IMR-90 (cell line): ENCODE results near the gene FMN1. TPM values are rescaled to one million over a fixed set of nuclear protein-coding genes. Genes with fewer than 3 reads are reported as not detected.

ENCODE experiments used
- ATAC-seq: fragments of 200-7000 bp; cut with Tn5 transposase; 2 replicates; pipeline ENCODE4 v1.9.1; 2020; ENCODE audit warnings: low read depth, mild to moderate bottlenecking, moderate library complexity
- BruUV-seq: library from RNA; stranded (reverse); fragments of 400-500 nt; replicated peaks from 2 replicates; lab custom pipeline; 2021; lab: Mats Ljungman, UMichigan
- CTCF ChIA-PET: fragments of 300-600 bp; formaldehyde crosslinking; extraction: SDS; loops from one replicate; lab custom pipeline; 2021; ENCODE audit warnings: antibody characterized with exemption; lab: Yijun Ruan, JAX
- POLR2A ChIA-PET: fragments of 300-600 bp; sonication (Branson Sonifier 250); formaldehyde crosslinking; loops from one replicate; lab custom pipeline; 2022; ENCODE audit warnings: antibody characterized with exemption; ENCODE audit not compliant: unreplicated experiment; lab: Charles Lee
- DNase-seq: peaks from one replicate; pipeline ENCODE4 v3.0.0; 2013
- H2AFZ ChIP-seq: replicated peaks from 2 replicates; pipeline ENCODE3; 2013; ENCODE audit warnings: low read length, mild to moderate bottlenecking; ENCODE audit not compliant: poor library complexity
- H2AK5ac ChIP-seq: 2 replicates; pipeline ENCODE4 v1.6.1; 2013; ENCODE audit warnings: low read depth, low read length, inconsistent platforms
- H2AK9ac ChIP-seq: replicated peaks from 2 replicates; pipeline ENCODE3; 2013; ENCODE audit warnings: mild to moderate bottlenecking, low read depth, low read length, moderate library complexity; ENCODE audit not compliant: poor library complexity
- H2BK120ac ChIP-seq: 2 replicates; pipeline ENCODE4 v1.6.1; 2013; ENCODE audit warnings: low read depth, low read length, inconsistent platforms
- H2BK15ac ChIP-seq: 3 replicates; pipeline ENCODE4 v1.6.1; 2013; ENCODE audit warnings: low read depth, low read length, inconsistent platforms
- H2BK20ac ChIP-seq: 2 replicates; pipeline ENCODE4 v1.6.1; 2013; ENCODE audit warnings: low read depth, mild to moderate bottlenecking, inconsistent platforms, low read length, moderate library complexity
- H2BK5ac ChIP-seq: 2 replicates; pipeline ENCODE4 v1.6.1; 2013; ENCODE audit warnings: mild to moderate bottlenecking, low read depth, low read length, inconsistent platforms; ENCODE audit not compliant: poor library complexity, severe bottlenecking
- H3K14ac ChIP-seq: replicated peaks from 2 replicates; pipeline ENCODE4 v1.6.1; 2013; ENCODE audit warnings: low read depth, low read length, inconsistent platforms
- H3K18ac ChIP-seq: 2 replicates; pipeline ENCODE4 v1.6.1; 2013; ENCODE audit warnings: low read depth, low read length, control low read depth
- H3K23ac ChIP-seq: 2 replicates; pipeline ENCODE4 v1.6.1; 2013; ENCODE audit warnings: low read depth, low read length, inconsistent platforms
- H3K27ac ChIP-seq: 2 replicates; pipeline ENCODE4 v1.5.1; 2013; ENCODE audit warnings: mild to moderate bottlenecking, control low read depth, low read length; ENCODE audit not compliant: insufficient read depth
- H3K27me3 ChIP-seq: 2 replicates; pipeline ENCODE4 v1.6.1; 2013; ENCODE audit warnings: low read length; ENCODE audit not compliant: control insufficient read depth, insufficient read depth
- H3K36me3 ChIP-seq: 2 replicates; pipeline ENCODE4 v1.6.1; 2013; ENCODE audit warnings: low read length, mixed read lengths; ENCODE audit not compliant: control insufficient read depth, insufficient read depth
- H3K4ac ChIP-seq: 2 replicates; pipeline ENCODE4 v1.6.1; 2013; ENCODE audit warnings: low read depth, low read length, inconsistent platforms
- H3K4me1 ChIP-seq: 2 replicates; pipeline ENCODE4 v1.6.1; 2013; ENCODE audit warnings: low read length, mixed read lengths; ENCODE audit not compliant: control insufficient read depth, insufficient read depth
- H3K4me2 ChIP-seq: 2 replicates; pipeline ENCODE4 v1.6.1; 2013; ENCODE audit warnings: low read depth, mild to moderate bottlenecking, control low read depth, low read length, moderate library complexity
- H3K4me3 ChIP-seq: 2 replicates; pipeline ENCODE4 v1.5.1; 2013; ENCODE audit warnings: low read depth, mild to moderate bottlenecking, control low read depth, low read length, moderate library complexity; ENCODE audit not compliant: insufficient read depth
- H3K56ac ChIP-seq: 2 replicates; pipeline ENCODE4 v1.6.1; 2013; ENCODE audit warnings: low read length, inconsistent platforms; ENCODE audit not compliant: insufficient read depth; ENCODE audit errors: extremely low read depth
- H3K79me1 ChIP-seq, 2 experiments: 2 replicates each; pipeline ENCODE4 v1.6.1; 2013; ENCODE audit warnings: low read length in 2 of 2, inconsistent platforms in 1 of 2, low read depth in 1 of 2
- H3K9ac ChIP-seq: 2 replicates; pipeline ENCODE4 v1.6.1; 2013; ENCODE audit warnings: low read depth, low read length, control low read depth
- H3K9me1 ChIP-seq: 2 replicates; pipeline ENCODE4 v1.6.1; 2013; ENCODE audit warnings: low read length, inconsistent platforms; ENCODE audit not compliant: insufficient read depth
- H3K9me3 ChIP-seq: 2 replicates; pipeline ENCODE4 v1.6.1; 2013; ENCODE audit warnings: low read length; ENCODE audit not compliant: control insufficient read depth, insufficient read depth
- H4K20me1 ChIP-seq: 2 replicates; pipeline ENCODE4 v1.6.1; 2013; ENCODE audit warnings: low read length, inconsistent platforms; ENCODE audit not compliant: insufficient read depth
- H4K5ac ChIP-seq: 2 replicates; pipeline ENCODE4 v1.6.1; 2013; ENCODE audit warnings: mild to moderate bottlenecking, low read depth, low read length, control low read depth
- H4K8ac ChIP-seq, 2 experiments: 2 replicates each; pipeline ENCODE4 v1.6.1; 2013; ENCODE audit warnings: low read depth in 2 of 2, low read length in 2 of 2, control low read depth in 1 of 2, inconsistent platforms in 1 of 2
- H4K91ac ChIP-seq: 2 replicates; pipeline ENCODE4 v1.6.1; 2013; ENCODE audit warnings: low read depth, low read length, inconsistent platforms; ENCODE audit not compliant: insufficient read depth
- MAZ ChIP-seq: IDR thresholded peaks from 2 replicates; pipeline ENCODE4 v1.6.1; 2012; ENCODE audit warnings: low read depth, mild to moderate bottlenecking, low read length, improper control_type of control experiment, moderate library complexity, borderline replicate concordance
- MXI1 ChIP-seq: IDR thresholded peaks from 2 replicates; pipeline ENCODE4 v1.6.1; 2012; ENCODE audit warnings: low read depth, mild to moderate bottlenecking, low read length, moderate library complexity, borderline replicate concordance
- NFE2L2 ChIP-seq: fragments of 150-350 bp; IDR thresholded peaks from 2 replicates; pipeline ENCODE4 v1.6.1; 2016; ENCODE audit warnings: low read depth, mild to moderate bottlenecking, low read length
- WGBS, 2 experiments: methylation state at CpG; one replicate each; pipeline versions ENCODE4 v1.1.5 to v1.1.7; 2013; ENCODE audit warnings: missing lambda C conversion rate in 2 of 2; ENCODE audit not compliant: insufficient read length in 1 of 2; ENCODE audit errors: extremely low coverage in 2 of 2; 5-methylcytosine and 5-hydroxymethylcytosine counted together
- dilution Hi-C: fragments of 300-500 bp; cut with HindIII; formaldehyde crosslinking; loops from one replicate; pipeline ENCODE4 v1.14.3; 2018; ENCODE audit warnings: low sequenced_read_pairs; ENCODE audit not compliant: unreplicated experiment
- in situ Hi-C: fragments of 300-500 bp; cut with MboI; formaldehyde crosslinking; loops from 3 replicates; pipeline ENCODE4 v1.14.3; 2019; ENCODE audit warnings: low sequenced_read_pairs, inconsistent platforms, mixed read lengths
- intact Hi-C: fragments of 100-400 bp; cut with micrococcal nuclease; formaldehyde crosslinking; loops from 2 replicates; pipeline ENCODE4 v1.10.0; 2022
- polyA plus RNA-seq, 3 experiments: library from polyadenylated mRNA; depleted of rRNA; stranded (reverse); fragments of >200 nt; gene quantifications; 2 replicates each; pipeline ENCODE4 v1.2.3, GENCODE V29; 2012; ENCODE audit warnings: low replicate concordance in 1 of 3
- total RNA-seq: library from RNA; depleted of rRNA; stranded (reverse); fragments of >200 nt; gene quantifications from 2 replicates; pipeline ENCODE4 v1.2.3, GENCODE V29; 2012

The FMN1 gene
- total and polyA plus RNA-seq, 2 of the 4 experiments (the other 2 are of a cell fraction) = 7.3 to 17.6 TPM

DNA sequence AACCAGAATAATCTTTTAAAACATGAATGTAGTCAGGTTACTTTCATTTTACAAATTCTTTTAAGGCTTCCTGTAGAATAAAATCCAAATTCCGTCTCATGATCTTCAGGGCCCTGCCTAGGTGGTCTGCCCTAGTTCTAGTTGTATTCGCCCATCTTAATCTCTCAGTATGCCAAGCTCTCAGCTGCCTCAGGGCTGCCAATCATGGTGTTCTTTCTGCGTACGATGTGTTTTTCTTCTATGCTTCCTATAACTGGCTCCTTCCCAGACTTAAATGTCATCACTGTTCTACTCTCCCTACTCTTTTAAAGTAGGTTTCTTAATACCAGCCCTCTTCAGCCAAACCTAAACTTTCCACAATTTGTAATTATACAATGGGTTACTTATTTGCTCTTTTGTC lies 369.3 kb downstream of the FMN1 start:
- ChIA-PET POLR2A (no interaction called here), CTCF (interaction anchor here (0.8 kb wide), 2 partner anchors 162 to 174 kb away, joined by 3 read pairs; no protein-coding TSS in a partner anchor)
- Histone ChIP-seq H3K9me1 (peaks cover 26% of the 10 kb centered on the region), H2BK20ac (peak overlapping the region; percentile 94), H3K27me3 (no peaks in the 10 kb centered on the region), H2BK120ac (peak overlapping the region; percentile 95), H3K4ac (peak overlapping the region; percentile 97), H3K9me3 (no peaks in the 10 kb centered on the region), H2BK15ac (peak overlapping the region; percentile 68; the same call in 2 of the 3 replicates), H3K27ac (peak overlapping the region; percentile 95), H3K9ac (peak overlapping the region; percentile 76; the same call in 1 of the 2 replicates), H4K5ac (peak overlapping the region; percentile 93), H3K4me2 (peak overlapping the region; percentile 79), H4K91ac (peak overlapping the region; percentile 96), H3K36me3 (no peaks in the 10 kb centered on the region; the same call in 1 of the 2 replicates), H3K4me3 (no peak overlapping the region), H3K18ac (peak overlapping the region; percentile 99), H4K20me1 (no peaks in the 10 kb centered on the region), H2BK5ac (peak overlapping the region; percentile 99), H3K79me1 (peaks cover 28 to 56% of the 10 kb centered on the region in 2 experiments), H4K8ac (peak overlapping the region; percentile 71 to 94), H3K14ac (peak overlapping the region; percentile 91), H3K23ac (peak overlapping the region; percentile 88), H2AK9ac (no peak overlapping the region), H3K4me1 (peaks cover 26% of the 10 kb centered on the region), H2AFZ (no peak overlapping the region), H3K56ac (peak overlapping the region; percentile 89), H2AK5ac (peak overlapping the region; percentile 96)
- intact Hi-C loops (no loop called here), dilution Hi-C loops (no loop called here), in situ Hi-C loops (no loop called here)
- 93% methylated on average over 3 of the region's 4 CpGs; no CpG with 5 or more reads in 1 of the 2 experiments for WGBS, 2 experiments
- ATAC-seq (no peak), DNase-seq (no peak)
- TF ChIP-seq MAZ = no peak
- TF ChIP-seq NFE2L2 = no peak
- TF ChIP-seq MXI1 = no peak
- BruUV-seq = no TSS peak
